ENCODE data around the gene TRIM45. TPM values are rescaled to one million over a fixed set of nuclear protein-coding genes. Genes with fewer than 3 reads are reported as not detected.

Gene TRIM45
- total RNA-seq, 2 experiments from 2014 or later = 0.80 to 1.0 TPM

- POLR2A ChIA-PET = no interaction called here
- CTCF ChIA-PET = no interaction called here
These were observed 15.2 kb upstream of the TRIM45 start for GRCh38 chr1:117136749-117137148.

GRCh38 chr1:117135329-117135728 is 13.8 kb upstream of the TRIM45 start:
- ChIA-PET POLR2A (no interaction called here), CTCF (no interaction called here)

DNA sequence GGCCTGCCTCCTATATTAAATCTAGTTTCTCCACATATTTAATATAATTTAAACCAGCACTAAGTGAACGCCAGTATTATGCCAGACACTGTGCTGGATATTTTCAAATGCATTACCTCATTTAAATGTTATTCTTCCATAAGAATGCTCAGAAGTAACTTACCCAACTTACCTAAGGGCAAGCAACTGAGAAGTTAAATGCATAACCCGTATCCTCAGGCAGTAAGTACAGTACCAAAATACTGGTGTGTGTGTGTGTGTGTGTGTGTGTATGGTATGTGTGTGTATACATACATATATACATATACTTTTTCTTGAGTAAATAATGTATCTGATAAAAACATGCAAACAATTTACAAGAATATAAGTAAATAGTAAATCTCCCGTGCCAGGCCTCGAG is 9.0 kb upstream of the TRIM45 start:
- POLR2A ChIA-PET = no interaction called here
- CTCF ChIA-PET = interaction anchor here (2.9 kb wide), 1 partner anchor 62 kb away, joined by 12 read pairs; no protein-coding TSS in a partner anchor

GRCh38 chr1:117128323-117129079 is 7.0 kb upstream of the TRIM45 start:
- ChIA-PET CTCF (interaction anchor here (1.0 to 2.9 kb wide), 7 partner anchors 9 to 68 kb away, joined by 3 to 12 read pairs (median 4); partner anchors contain the start of gene TTF2), POLR2A (no interaction called here)

- ChIA-PET POLR2A (no interaction called here), CTCF (interaction anchor here (1.1 to 2.9 kb wide), 5 partner anchors 9 to 67 kb away, joined by 3 to 12 read pairs (median 4); partner anchors contain the start of gene TTF2)
These were observed 6.2 kb upstream of the TRIM45 start for GRCh38 chr1:117127795-117128194.

GRCh38 chr1:117124661-117125060 is 3.1 kb upstream of the TRIM45 start:
- CTCF ChIA-PET = interaction anchor here (0.6 to 1.0 kb wide), 3 partner anchors 58 to 160 kb away, joined by 3 to 4 read pairs (median 3); no protein-coding TSS in a partner anchor
- POLR2A ChIA-PET = no interaction called here

DNA sequence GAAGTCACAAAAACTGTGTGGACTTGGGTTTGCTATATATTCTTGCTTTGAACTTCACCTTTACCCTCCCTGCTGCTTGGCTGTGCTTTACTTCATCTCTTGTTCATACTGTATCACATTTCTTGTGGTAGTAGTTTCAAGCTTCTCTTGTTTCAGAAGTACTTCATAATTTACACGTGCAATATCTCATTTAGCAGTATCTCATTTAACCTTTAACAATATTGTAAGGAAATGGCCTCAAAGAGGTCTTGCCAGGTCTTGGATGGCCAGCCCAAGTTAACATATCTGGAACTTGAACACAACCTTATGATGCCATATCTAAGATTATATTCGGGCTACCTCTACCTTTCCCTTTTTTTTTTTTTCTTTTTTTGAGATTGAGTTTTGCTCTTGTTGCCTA is 1.7 kb upstream of the TRIM45 start:
- ChIA-PET CTCF (interaction anchor here (1.1 kb wide), 1 partner anchor 8 kb away, joined by 4 read pairs; no protein-coding TSS in a partner anchor), POLR2A (no interaction called here)

DNA sequence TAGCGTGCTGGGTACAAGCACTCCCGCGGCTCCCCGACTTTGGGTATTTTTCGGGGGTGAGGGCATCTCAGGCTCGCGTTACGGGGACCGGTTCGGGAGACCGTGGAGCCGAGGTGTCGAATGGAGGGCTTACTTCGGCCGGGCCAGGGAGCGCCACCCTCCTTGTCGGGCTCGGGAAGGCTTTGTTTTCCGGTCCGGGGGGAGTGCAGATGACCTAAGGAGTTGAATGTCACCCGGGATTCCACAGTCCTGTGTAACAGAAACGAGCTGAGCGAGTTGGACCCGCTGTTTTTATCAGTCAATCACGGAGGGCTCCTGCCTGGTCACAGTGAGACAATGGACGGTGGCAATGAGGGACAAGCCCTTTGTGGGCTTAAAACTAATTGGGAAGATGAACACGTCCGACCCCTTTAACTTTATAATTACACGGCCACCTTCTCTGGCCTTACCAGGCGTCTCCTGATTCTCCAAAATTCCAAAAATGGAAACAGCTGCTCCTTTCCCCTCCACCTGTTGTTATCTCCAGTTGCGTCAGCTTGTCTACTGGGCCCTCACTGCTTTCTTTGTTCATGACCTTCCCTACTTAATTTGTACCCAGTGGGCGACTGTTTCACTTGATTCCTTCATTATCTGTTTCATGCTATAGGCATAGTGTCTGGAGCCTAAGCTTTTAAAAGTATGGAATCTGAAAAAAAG is 929 bp upstream of the TRIM45 start:
- ChIA-PET CTCF (interaction anchor here (1.1 to 2.1 kb wide), 3 partner anchors 9 to 62 kb away, joined by 3 to 5 read pairs (median 4); partner anchors contain the start of gene TTF2), POLR2A (no interaction called here)

- CTCF ChIA-PET = interaction anchor here (2.1 kb wide), 1 partner anchor 53 kb away, joined by 5 read pairs; no protein-coding TSS in a partner anchor
- POLR2A ChIA-PET = no interaction called here
These were observed 568 bp downstream of the TRIM45 start for GRCh38 chr1:117120774-117121588.

- CTCF ChIA-PET = interaction anchor here (0.7 to 1.4 kb wide), 2 partner anchors 9 to 12 kb away, joined by 3 to 4 read pairs; no protein-coding TSS in a partner anchor
- POLR2A ChIA-PET = interaction anchor here (1.2 kb wide), 1 partner anchor 60 kb away, joined by 3 read pairs; no protein-coding TSS in a partner anchor
These were observed 2.4 kb downstream of the TRIM45 start for GRCh38 chr1:117119144-117119543.

DNA sequence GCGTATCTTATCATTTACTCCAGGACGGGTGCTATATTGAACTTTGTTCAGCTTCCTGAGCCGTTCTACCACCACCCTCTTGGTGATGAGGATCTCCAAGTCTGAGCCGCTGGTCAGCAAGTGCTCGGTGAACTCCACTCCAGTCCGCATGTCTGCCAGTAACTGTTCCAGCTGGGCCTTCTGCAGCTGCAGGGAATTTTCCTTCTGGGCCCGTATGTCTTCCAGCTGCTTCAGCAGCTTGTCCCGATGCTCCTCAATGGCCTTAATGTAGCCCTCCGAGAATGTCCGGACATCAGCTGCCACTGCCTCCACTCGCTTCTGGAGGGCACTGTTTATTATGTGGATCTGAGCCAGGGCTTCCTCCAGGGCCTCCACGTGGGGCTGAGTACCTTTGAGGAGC is 3.4 kb downstream of the TRIM45 start:
- ChIA-PET CTCF (no interaction called here), POLR2A (no interaction called here)

GRCh38 chr1:117117697-117118096 is 3.9 kb downstream of the TRIM45 start:
- ChIA-PET POLR2A (no interaction called here), CTCF (no interaction called here)

DNA sequence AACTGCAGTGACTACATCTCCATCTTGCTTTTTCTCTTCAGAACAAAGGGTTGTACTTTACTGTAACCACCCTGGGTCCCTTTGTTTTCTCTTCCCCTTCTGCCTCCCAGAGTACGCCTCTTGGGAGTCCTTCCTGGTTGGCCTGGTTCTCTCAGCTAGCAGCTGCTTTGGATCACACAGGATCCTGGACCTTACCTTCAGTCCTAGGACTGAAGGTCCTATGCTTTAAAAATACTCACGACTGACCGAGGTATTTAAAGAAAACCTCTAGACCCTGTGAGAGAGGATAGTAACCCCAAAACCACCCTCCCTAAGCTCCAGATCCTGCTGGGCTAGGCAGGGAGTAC is 4.8 kb downstream of the TRIM45 start:
- CTCF ChIA-PET = no interaction called here
- POLR2A ChIA-PET = no interaction called here

DNA sequence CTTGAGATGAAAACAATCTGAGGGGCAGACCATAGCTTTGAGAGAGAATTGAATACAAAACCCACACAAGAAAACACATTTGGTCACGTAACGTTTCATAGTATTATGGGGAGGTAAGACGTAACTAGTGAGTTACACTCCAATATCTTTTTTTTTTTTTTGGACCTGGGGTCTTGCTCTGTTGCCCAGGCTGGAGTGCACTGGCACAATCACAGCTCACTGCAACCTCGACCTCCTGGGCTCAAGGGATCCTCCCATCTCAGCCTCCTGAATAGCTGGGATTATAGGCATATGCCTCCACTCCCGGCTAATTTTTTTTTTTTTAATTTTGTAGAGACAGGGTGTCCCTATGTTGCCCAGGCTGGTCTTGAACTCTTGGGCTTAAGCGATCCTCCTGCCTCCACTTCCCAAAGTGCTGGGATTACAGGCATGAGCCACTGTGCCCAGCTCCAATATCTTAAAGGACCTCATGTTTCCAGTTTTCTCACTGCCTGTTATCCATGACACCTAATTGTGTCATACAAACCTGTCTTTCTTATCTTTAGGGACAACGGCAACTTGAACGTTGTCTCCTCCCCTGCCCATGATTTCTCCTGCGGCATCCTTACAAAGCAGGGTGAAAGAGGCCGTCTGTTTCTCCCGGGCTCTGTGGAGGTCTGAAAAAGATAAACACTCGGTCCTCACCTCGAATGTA is 5.3 kb downstream of the TRIM45 start:
- ChIA-PET CTCF (no interaction called here), POLR2A (no interaction called here)

DNA sequence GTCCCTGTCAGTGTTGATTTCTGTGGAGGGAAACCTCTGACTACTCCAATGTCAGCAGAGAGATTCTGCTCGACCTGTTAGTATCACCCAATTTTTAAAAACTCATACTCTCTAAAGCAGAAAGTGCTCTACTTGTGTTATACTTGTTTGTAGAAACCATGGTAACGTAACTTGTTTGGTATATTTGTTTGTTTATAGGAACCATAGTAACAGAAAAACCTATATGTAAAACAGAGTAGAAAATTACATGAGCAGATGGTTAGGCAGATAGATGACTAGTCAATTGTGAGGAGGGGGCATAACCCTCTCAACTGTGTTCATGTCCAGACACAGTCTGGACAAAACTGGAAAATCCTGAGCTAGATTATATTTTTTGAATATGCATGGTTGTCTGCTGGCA is 6.7 kb downstream of the TRIM45 start:
- ChIA-PET CTCF (no interaction called here), POLR2A (no interaction called here)

DNA sequence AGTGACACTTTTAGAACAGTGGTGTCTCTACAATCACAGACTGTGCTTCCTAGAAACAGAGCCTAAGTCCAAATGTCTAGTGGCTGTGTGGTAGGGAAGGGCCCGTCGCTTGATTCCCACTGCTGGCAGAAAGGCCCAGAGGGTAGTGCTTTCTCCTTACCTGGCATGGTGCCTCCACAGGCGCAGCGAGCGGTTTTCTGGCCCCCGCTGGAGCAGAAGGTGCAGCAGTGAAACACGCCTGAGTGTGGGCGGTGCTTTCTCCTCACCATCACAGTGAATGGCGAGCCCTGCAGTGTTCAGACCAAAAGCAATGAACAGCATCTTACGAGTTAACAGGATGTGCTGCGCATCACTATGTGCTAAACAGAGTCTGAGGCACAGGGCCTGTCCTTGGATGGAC is 8.3 kb downstream of the TRIM45 start:
- ChIA-PET POLR2A (no interaction called here), CTCF (no interaction called here)

- POLR2A ChIA-PET = no interaction called here
- CTCF ChIA-PET = no interaction called here
These were observed 9.4 kb downstream of the TRIM45 start for GRCh38 chr1:117112047-117112717.

DNA sequence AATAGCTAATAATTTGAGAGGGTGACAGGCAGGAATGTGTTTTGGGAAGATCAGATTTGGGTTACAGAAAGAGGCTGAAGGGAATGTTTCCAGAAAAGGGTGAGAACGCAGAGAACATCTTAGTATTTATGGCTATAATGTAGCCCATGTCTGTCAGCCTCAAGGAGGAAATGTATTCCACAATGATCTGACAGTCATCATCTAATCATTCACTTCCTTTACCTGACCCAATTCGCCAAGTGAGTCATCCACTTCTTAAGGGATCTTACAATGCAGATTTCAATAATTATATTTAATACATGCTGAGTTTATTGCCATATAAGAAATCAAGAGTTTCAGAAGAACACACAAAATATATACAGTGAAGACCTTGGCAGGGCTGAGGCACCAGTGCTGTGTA is 10.8 kb downstream of the TRIM45 start:
- POLR2A ChIA-PET = no interaction called here
- CTCF ChIA-PET = no interaction called here

DNA sequence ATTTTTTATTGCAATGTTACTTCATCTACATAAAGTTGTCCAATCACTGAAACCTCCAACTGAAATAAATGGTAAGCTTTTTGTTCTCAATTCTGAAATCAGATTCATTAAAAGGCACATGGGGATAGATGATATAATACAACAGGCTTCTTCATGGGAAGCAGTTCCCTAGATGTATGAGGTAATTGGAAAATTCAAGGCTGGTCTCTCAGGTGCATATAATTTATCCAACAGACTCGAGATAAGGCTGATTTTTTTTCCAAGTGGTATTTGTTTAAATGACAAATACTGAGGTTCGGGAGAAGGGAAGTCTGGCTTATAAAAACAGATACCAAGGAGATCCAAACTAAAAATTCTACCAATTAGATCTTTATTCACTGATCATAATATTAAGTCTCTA is 14.2 kb downstream of the TRIM45 start:
- POLR2A ChIA-PET = no interaction called here
- CTCF ChIA-PET = interaction anchor here (1.5 kb wide), 1 partner anchor 15 kb away, joined by 3 read pairs; no protein-coding TSS in a partner anchor

Data from activated CD8-positive, alpha-beta memory T cell treated with anti-CD3 and anti-CD28 coated beads for 36 hours (primary cell).